GM21390 (cell line): ENCODE results near the gene MED12L.

Source experiments
- ATAC-seq: cut with Tn5 transposase; IDR thresholded peaks from one replicate; pipeline ENCODE4 v1.9.1; 2021; ENCODE audit not compliant: unreplicated experiment

Gene MED12L

GRCh38 chr3:151087648-151088047 is 2.2 kb downstream of the MED12L start:
- no peak for ATAC-seq

- no peak for ATAC-seq
These were observed 6.4 kb downstream of the MED12L start for GRCh38 chr3:151091685-151092345.

- no peak for ATAC-seq
These were observed 7.7 kb downstream of the MED12L start for GRCh38 chr3:151093148-151093547.

- peak; percentile 81 for ATAC-seq
These were observed 8.4 kb downstream of the MED12L start for GRCh38 chr3:151093905-151094304.

- ATAC-seq = no peak
These were observed 11.3 kb downstream of the MED12L start for GRCh38 chr3:151096716-151097115.

- no peak for ATAC-seq
These were observed 14.6 kb downstream of the MED12L start for GRCh38 chr3:151100076-151100475.

- no peak for ATAC-seq
These were observed 16.0 kb downstream of the MED12L start for GRCh38 chr3:151101270-151101969.

- no peak for ATAC-seq
These were observed 20.8 kb downstream of the MED12L start for GRCh38 chr3:151106311-151106710.

- no peak for ATAC-seq
These were observed 21.7 kb downstream of the MED12L start for GRCh38 chr3:151107177-151107576.

- no peak for ATAC-seq
These were observed 22.2 kb downstream of the MED12L start for GRCh38 chr3:151107701-151108100.

GRCh38 chr3:151109286-151109800 is 23.9 kb downstream of the MED12L start:
- no peak for ATAC-seq

GRCh38 chr3:151112731-151113130 is 27.3 kb downstream of the MED12L start:
- no peak for ATAC-seq

GRCh38 chr3:151113343-151113742 is 27.9 kb downstream of the MED12L start:
- ATAC-seq = no peak

GRCh38 chr3:151117047-151117446 is 31.6 kb downstream of the MED12L start:
- no peak for ATAC-seq

- no peak for ATAC-seq
These were observed 33.7 kb downstream of the MED12L start for GRCh38 chr3:151119188-151119587.

- no peak for ATAC-seq
These were observed 34.9 kb downstream of the MED12L start for GRCh38 chr3:151120409-151120808.

GRCh38 chr3:151121016-151121415 is 35.6 kb downstream of the MED12L start:
- ATAC-seq = no peak

GRCh38 chr3:151123827-151124226 is 38.4 kb downstream of the MED12L start:
- ATAC-seq = no peak

- no peak for ATAC-seq
These were observed 39.0 kb downstream of the MED12L start for GRCh38 chr3:151124476-151124875.

GRCh38 chr3:151130428-151130827 is 45.0 kb downstream of the MED12L start:
- ATAC-seq = no peak

- no peak for ATAC-seq
These were observed 47.7 kb downstream of the MED12L start for GRCh38 chr3:151133175-151133574.

GRCh38 chr3:151133917-151134450 is 48.5 kb downstream of the MED12L start:
- ATAC-seq = no peak
